Measurements from ENCODE around the gene CACNA2D3. TPM values are rescaled to one million over a fixed set of nuclear protein-coding genes. Genes with fewer than 3 reads are reported as not detected.

The CACNA2D3 gene
- total and polyA plus RNA-seq, 2 experiments from 2014 or later, result 1.1 to 2.5 TPM

DNA sequence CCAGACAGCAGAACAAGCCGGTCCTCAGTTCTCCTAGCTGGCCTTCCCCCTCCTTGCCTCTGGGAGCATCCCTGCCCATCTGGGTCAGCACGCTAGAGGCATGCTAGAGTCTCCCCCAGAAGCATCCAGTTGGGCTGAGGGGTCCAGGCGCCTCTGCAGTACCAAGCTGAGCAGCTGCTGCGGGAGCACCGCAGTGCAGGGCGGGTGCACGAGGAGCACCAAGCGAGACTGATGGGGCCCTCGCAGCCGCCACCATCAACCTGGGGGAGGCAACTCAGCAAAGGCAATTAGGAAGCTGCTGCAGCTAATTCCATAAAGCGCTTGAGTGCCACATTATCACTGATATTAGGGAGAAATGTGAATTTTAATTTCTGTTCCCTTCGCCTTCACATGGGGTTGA, 12.4 kb downstream of the CACNA2D3 start:
- Histone ChIP-seq H3K36me3 (replicated peaks; ENCODE audit: insufficient read depth, low read depth) (no peaks in the 10 kb centered on the region), H4K20me1 (ENCODE audit: insufficient read depth, poor library complexity, severe bottlenecking) (no peaks in the 10 kb centered on the region), H3K4me3 (no peak overlapping the region), H2AFZ (no peak overlapping the region), H3K27me3 (peaks cover 61% of the 10 kb centered on the region), H3K27ac (no peak overlapping the region), H3K4me2 (no peak overlapping the region), H3K9me3 (ENCODE audit: low read depth) (no peaks in the 10 kb centered on the region), H3K4me1 (ENCODE audit: insufficient read depth) (peaks cover 5% of the 10 kb centered on the region), H3K9me2 (replicated peaks; ENCODE audit: insufficient read depth) (no peaks in the 10 kb centered on the region), H3K79me2 (no peaks in the 10 kb centered on the region)
- no peak for DNase-seq (ENCODE audit: low spot score)
- no peak for TF ChIP-seq EZH2phosphoT487 (IDR thresholded peaks at IDR 0.05; ENCODE audit: low read depth, severe bottlenecking, unreplicated experiment)
- no peak for TF ChIP-seq EZH2 (IDR thresholded peaks at IDR 0.05; ENCODE audit: borderline replicate concordance)
- TF ChIP-seq, protein P1, sequence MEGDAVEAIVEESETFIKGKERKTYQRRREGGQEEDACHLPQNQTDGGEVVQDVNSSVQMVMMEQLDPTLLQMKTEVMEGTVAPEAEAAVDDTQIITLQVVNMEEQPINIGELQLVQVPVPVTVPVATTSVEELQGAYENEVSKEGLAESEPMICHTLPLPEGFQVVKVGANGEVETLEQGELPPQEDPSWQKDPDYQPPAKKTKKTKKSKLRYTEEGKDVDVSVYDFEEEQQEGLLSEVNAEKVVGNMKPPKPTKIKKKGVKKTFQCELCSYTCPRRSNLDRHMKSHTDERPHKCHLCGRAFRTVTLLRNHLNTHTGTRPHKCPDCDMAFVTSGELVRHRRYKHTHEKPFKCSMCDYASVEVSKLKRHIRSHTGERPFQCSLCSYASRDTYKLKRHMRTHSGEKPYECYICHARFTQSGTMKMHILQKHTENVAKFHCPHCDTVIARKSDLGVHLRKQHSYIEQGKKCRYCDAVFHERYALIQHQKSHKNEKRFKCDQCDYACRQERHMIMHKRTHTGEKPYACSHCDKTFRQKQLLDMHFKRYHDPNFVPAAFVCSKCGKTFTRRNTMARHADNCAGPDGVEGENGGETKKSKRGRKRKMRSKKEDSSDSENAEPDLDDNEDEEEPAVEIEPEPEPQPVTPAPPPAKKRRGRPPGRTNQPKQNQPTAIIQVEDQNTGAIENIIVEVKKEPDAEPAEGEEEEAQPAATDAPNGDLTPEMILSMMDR (IDR thresholded peaks at IDR 0.05; ENCODE audit: poor library complexity), result no peak
- 92% methylated on average over 12 of the region's 12 CpGs for whole genome bisulfite sequencing (ENCODE audit: low lambda C conversion rate, missing lambda C conversion rate)

DNA sequence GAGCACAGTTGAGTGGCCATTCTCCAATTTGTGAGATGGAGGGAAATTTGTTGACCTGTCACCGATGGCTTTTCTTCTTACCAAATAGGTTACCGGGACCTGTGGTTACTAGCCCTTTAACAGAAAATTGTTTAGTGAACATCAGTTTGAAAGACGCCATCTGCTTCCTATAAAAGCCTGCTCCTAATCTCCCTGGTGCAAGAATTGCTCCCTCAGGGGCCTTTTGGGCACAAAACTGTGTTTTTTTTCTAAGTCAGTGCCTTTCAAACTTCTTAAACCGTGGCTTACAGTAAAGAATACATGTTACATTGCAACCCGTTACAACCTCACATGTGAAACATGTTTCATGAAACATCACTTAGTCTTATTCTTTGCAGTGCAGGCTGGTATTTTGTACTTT, 15.0 kb downstream of the CACNA2D3 start:
- TF ChIP-seq, protein P1 (IDR thresholded peaks at IDR 0.05; ENCODE audit: poor library complexity), result no peak
- no peak for TF ChIP-seq EZH2 (IDR thresholded peaks at IDR 0.05; ENCODE audit: borderline replicate concordance)
- no peak for TF ChIP-seq EZH2phosphoT487 (IDR thresholded peaks at IDR 0.05; ENCODE audit: low read depth, severe bottlenecking, unreplicated experiment)
- Histone ChIP-seq H3K9me2 (replicated peaks; ENCODE audit: insufficient read depth) (no peaks in the 10 kb centered on the region), H3K27ac (no peak overlapping the region), H3K4me1 (ENCODE audit: insufficient read depth) (peaks cover 5% of the 10 kb centered on the region), H2AFZ (no peak overlapping the region), H3K36me3 (replicated peaks; ENCODE audit: insufficient read depth, low read depth) (no peaks in the 10 kb centered on the region), H3K27me3 (peaks cover 66% of the 10 kb centered on the region), H3K4me2 (no peak overlapping the region), H3K9me3 (ENCODE audit: low read depth) (no peaks in the 10 kb centered on the region), H3K79me2 (no peaks in the 10 kb centered on the region), H3K4me3 (no peak overlapping the region), H4K20me1 (ENCODE audit: insufficient read depth, poor library complexity, severe bottlenecking) (no peaks in the 10 kb centered on the region)
- WGBS (ENCODE audit: low lambda C conversion rate, missing lambda C conversion rate), result 51% methylated on average over 5 of the region's 5 CpGs
- no peak for DNase-seq (ENCODE audit: low spot score)

DNA sequence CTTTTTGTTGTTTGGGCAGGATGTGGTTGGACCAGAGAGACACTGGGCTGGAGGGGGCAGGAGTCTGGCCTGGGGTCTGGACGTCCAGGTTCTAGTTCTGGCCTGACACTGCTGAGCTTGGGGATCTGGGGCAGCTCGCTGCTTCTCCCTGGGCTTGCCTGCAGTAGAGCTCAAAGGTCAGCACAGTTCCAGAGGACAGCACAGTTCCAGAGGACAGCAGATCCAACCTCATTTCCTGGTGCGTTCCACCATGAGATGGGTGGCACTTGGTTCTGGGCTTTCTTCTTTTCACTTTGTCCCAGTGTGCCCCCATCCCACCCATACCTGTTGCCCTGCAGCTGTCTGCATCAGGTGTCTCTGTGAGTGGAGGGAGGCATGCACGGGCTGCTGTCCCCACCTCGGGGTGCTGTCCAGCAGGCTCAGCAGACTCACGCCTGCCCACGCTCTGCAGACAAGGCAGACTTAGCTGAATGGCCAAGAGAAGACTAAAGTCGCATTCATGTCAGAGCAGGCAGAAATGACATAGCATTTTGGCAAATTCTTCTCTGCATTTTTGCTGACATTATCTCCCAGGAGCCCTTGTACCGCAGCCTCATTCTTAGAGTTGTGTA, 16.7 kb downstream of the CACNA2D3 start:
- Histone ChIP-seq H3K79me2 (no peaks in the 10 kb centered on the region), H3K27ac (no peak overlapping the region), H3K9me3 (ENCODE audit: low read depth) (no peaks in the 10 kb centered on the region), H3K36me3 (replicated peaks; ENCODE audit: insufficient read depth, low read depth) (no peaks in the 10 kb centered on the region), H3K4me1 (ENCODE audit: insufficient read depth) (peaks cover 5% of the 10 kb centered on the region), H3K27me3 (peaks cover 62% of the 10 kb centered on the region), H3K9me2 (replicated peaks; ENCODE audit: insufficient read depth) (no peaks in the 10 kb centered on the region), H4K20me1 (ENCODE audit: insufficient read depth, poor library complexity, severe bottlenecking) (no peaks in the 10 kb centered on the region), H3K4me2 (no peak overlapping the region), H2AFZ (no peak overlapping the region), H3K4me3 (no peak overlapping the region)
- WGBS (ENCODE audit: low lambda C conversion rate, missing lambda C conversion rate), result 64% methylated on average over 9 of the region's 9 CpGs
- peak; percentile 14 for DNase-seq (ENCODE audit: low spot score)
- no peak for TF ChIP-seq EZH2phosphoT487 (IDR thresholded peaks at IDR 0.05; ENCODE audit: low read depth, severe bottlenecking, unreplicated experiment)
- TF ChIP-seq, protein P1 (IDR thresholded peaks at IDR 0.05; ENCODE audit: poor library complexity), result no peak
- TF ChIP-seq EZH2 (IDR thresholded peaks at IDR 0.05; ENCODE audit: borderline replicate concordance), result no peak

Measured in hepatocyte (in vitro differentiated cells).